K562 (cell line): Measurements from ENCODE around the gene LSP1. TPM values are rescaled to one million over a fixed set of nuclear protein-coding genes. Genes with fewer than 3 reads are reported as not detected.

Source experiments
- ATAC-seq: fragments of 200-7000 bp; cut with Tn5 transposase; 3 replicates; pipeline ENCODE4 v1.9.1; 2020; ENCODE audit warnings: moderate library complexity
- BruUV-seq: library from RNA; stranded (reverse); fragments of 400-500 nt; replicated peaks from 2 replicates; lab custom pipeline; 2021; lab: Mats Ljungman, UMichigan
- CTCF ChIA-PET: fragments of 300-600 bp; formaldehyde crosslinking; extraction: SDS; loops from one replicate; lab custom pipeline; 2021; ENCODE audit warnings: low intra/inter-chr PET ratio; lab: Yijun Ruan, JAX
- POLR2A ChIA-PET: fragments of 300-600, 350-650 bp; sonication (Branson Sonifier 250); formaldehyde crosslinking; extraction: SDS; loops from one replicate; lab custom pipeline; 2021; ENCODE audit warnings: antibody characterized with exemption, inconsistent platforms; lab: Yijun Ruan, JAX
- DNase-seq, 4 experiments: peaks; one replicate each; pipeline versions ENCODE4 v3.0.0 to v3.0.0-alpha.2; 2011 to 2018; ENCODE audit warnings: low spot score in 3 of 4, mixed read lengths in 3 of 4; ENCODE audit errors: extremely low read depth in 1 of 4
- FAIRE-seq: peaks from 2 replicates; lab custom pipeline; 2011; peaks lifted over from hg19 to GRCh38; lab: Jason Lieb, UNC
- H2AFZ ChIP-seq: 2 replicates; pipeline ENCODE4 v1.6.0; 2011; ENCODE audit warnings: low read depth, low read length, control low read depth, inconsistent platforms
- H3K27ac ChIP-seq: fragments of 200-600 bp; 3 replicates; pipeline ENCODE4 v1.8.0; 2011; ENCODE audit warnings: low read depth, mild to moderate bottlenecking, control low read depth, inconsistent platforms, low read length, moderate library complexity, mixed read lengths; ENCODE audit errors: extremely low read depth
- H3K27me3 ChIP-seq, 2 experiments: fragments of 300-600 bp in 1 of 2; 2 replicates in 1 of 2; 3 replicates in 1 of 2; pipeline versions ENCODE4 v1.6.0 to v1.8.0; 2011; ENCODE audit warnings: inconsistent platforms in 2 of 2, low read length in 2 of 2, mild to moderate bottlenecking in 1 of 2, mixed read lengths in 1 of 2, moderate library complexity in 1 of 2; ENCODE audit not compliant: control insufficient read depth in 2 of 2, insufficient read depth in 2 of 2
- H3K36me3 ChIP-seq: fragments of 300-600 bp; 3 replicates; pipeline ENCODE4 v1.8.0; 2011; ENCODE audit warnings: mild to moderate bottlenecking, low read length, inconsistent platforms; ENCODE audit not compliant: control insufficient read depth, insufficient read depth
- H3K4me1 ChIP-seq, 2 experiments: fragments of 200-600 bp in 1 of 2; replicated peaks in 1 of 2; 2 replicates in 1 of 2; 3 replicates in 1 of 2; pipeline versions ENCODE4 v1.5.1 to v1.8.0; 2011; ENCODE audit warnings: inconsistent platforms in 2 of 2, low read length in 2 of 2, mild to moderate bottlenecking in 1 of 2, mixed read lengths in 1 of 2, moderate library complexity in 1 of 2; ENCODE audit not compliant: control insufficient read depth in 2 of 2, insufficient read depth in 2 of 2
- H3K4me2 ChIP-seq: 2 replicates; pipeline ENCODE4 v1.6.1; 2011; ENCODE audit warnings: low read length, control low read depth, inconsistent platforms, mixed read lengths; ENCODE audit not compliant: insufficient read depth
- H3K4me3 ChIP-seq: fragments of 200-600 bp; sonication (generic), shearing (Covaris generic); 2 replicates; pipeline ENCODE4 v1.5.1; 2016; ENCODE audit warnings: control low read depth, inconsistent platforms
- H3K79me2 ChIP-seq: fragments of 200-600 bp; 3 replicates; pipeline ENCODE4 v1.8.0; 2011; ENCODE audit warnings: low read length, inconsistent platforms; ENCODE audit not compliant: control insufficient read depth, insufficient read depth
- H3K9ac ChIP-seq, 2 experiments: 2 replicates each; pipeline versions ENCODE4 v1.6.0 to v1.6.1; 2011; ENCODE audit warnings: low read depth in 2 of 2, low read length in 2 of 2, control low read depth in 1 of 2, inconsistent platforms in 1 of 2, mild to moderate bottlenecking in 1 of 2, mixed read lengths in 1 of 2; ENCODE audit not compliant: insufficient read depth in 1 of 2
- H3K9me1 ChIP-seq: one replicate; pipeline ENCODE4 v1.6.0; 2011; ENCODE audit warnings: inconsistent platforms, mild to moderate bottlenecking, low read length, moderate library complexity; ENCODE audit not compliant: control insufficient read depth, insufficient read depth
- H3K9me3 ChIP-seq: replicated peaks from 2 replicates; pipeline ENCODE4 v1.5.1; 2011; ENCODE audit warnings: low read depth, low read length, inconsistent platforms; ENCODE audit not compliant: control insufficient read depth, insufficient read depth
- H4K20me1 ChIP-seq: replicated peaks from 2 replicates; pipeline ENCODE4 v1.6.1; 2011; ENCODE audit warnings: low read length, inconsistent platforms, mixed read lengths; ENCODE audit not compliant: control insufficient read depth, insufficient read depth
- BRD9 ChIP-seq: fragments of 450-650 bp; IDR thresholded peaks from 2 replicates; pipeline ENCODE4 v1.6.1; 2018; ENCODE audit warnings: low read depth; ENCODE audit not compliant: partially characterized antibody
- FOS ChIP-seq: IDR thresholded peaks from 3 replicates; pipeline ENCODE4 v1.6.1; 2011; ENCODE audit not compliant: insufficient read length; ENCODE audit errors: extremely low read depth
- GABPA ChIP-seq: fragments of 200-800 bp; sonication (Bioruptor generic); conservative IDR thresholded peaks from 2 replicates; pipeline ENCODE4 v1.6.1; 2016; ENCODE audit warnings: low read depth, missing genetic modification characterization, missing compliant biosample characterization
- GTF2A2 ChIP-seq: IDR thresholded peaks from 2 replicates; pipeline ENCODE4 v1.6.1; 2016; ENCODE audit warnings: mild to moderate bottlenecking, missing genetic modification characterization, missing compliant biosample characterization
- HDAC1 ChIP-seq, 2 experiments: fragments of 450-650 bp; IDR thresholded peaks; 2 replicates each; pipeline ENCODE4 v1.6.1; 2016 to 2017; ENCODE audit warnings: inconsistent platforms in 1 of 2, mild to moderate bottlenecking in 1 of 2, moderate library complexity in 1 of 2
- MNT ChIP-seq, 2 experiments: fragments of 450-650 bp; conservative IDR thresholded peaks; 2 replicates each; pipeline ENCODE4 v1.6.1; 2017; ENCODE audit warnings: mild to moderate bottlenecking in 2 of 2, moderate library complexity in 2 of 2
- NBN ChIP-seq: fragments of 450-650 bp; IDR thresholded peaks from 2 replicates; pipeline ENCODE4 v1.6.1; 2016; ENCODE audit warnings: low read depth, mild to moderate bottlenecking
- POLR3G ChIP-seq: IDR thresholded peaks from 2 replicates; pipeline ENCODE4 v1.6.1; 2011; ENCODE audit not compliant: insufficient read length, insufficient replicate concordance; ENCODE audit errors: extremely low read depth
- RBM22 ChIP-seq: fragments of 200-400 bp; formaldehyde crosslinking; IDR thresholded peaks from 2 replicates; pipeline ENCODE4 v1.6.1; 2018; ENCODE audit warnings: low read length, low read depth; ENCODE audit not compliant: poor library complexity, severe bottlenecking
- SNRNP70 ChIP-seq: fragments of 200-400 bp; formaldehyde crosslinking; optimal IDR thresholded peaks from 2 replicates; pipeline ENCODE3; 2017; ENCODE audit warnings: low read depth, low read length
- TBP ChIP-seq: optimal IDR thresholded peaks from 2 replicates; pipeline ENCODE3; 2011; ENCODE audit warnings: low read depth, low read length, improper control_type of control experiment
- ZBTB5 ChIP-seq: fragments of 450-650 bp; IDR thresholded peaks from 2 replicates; pipeline ENCODE4 v1.6.1; 2017; ENCODE audit warnings: antibody characterized with exemption
- WGBS: fragments of 100-300 bp; shearing (Covaris generic); methylation state at CpG from one replicate; pipeline ENCODE4 v1.1.6; 2016; ENCODE audit warnings: low coverage, mixed read lengths; ENCODE audit not compliant: insufficient coverage; ENCODE audit errors: missing lambda C conversion rate; 5-methylcytosine and 5-hydroxymethylcytosine counted together
- in situ Hi-C: fragments of 300-500 bp; cut with MboI; formaldehyde crosslinking; loops from 4 replicates; pipeline ENCODE4 v1.15.0; 2018; ENCODE audit warnings: inconsistent platforms, mixed read lengths
- intact Hi-C: fragments of 100-400 bp; cut with micrococcal nuclease; formaldehyde crosslinking; loops from 2 replicates; pipeline ENCODE4 v1.14.2; 2022
- polyA plus RNA-seq, 8 experiments: library from polyadenylated mRNA; depleted of rRNA in 4 of 8; stranded (reverse) in 5 of 8; unstranded in 3 of 8; fragments of >200 nt; fragmentation: Nextera tagmentation in 2 of 8; fragmentation: Illumina TruSeq in 1 of 8; extraction: Ambion mirVana in 2 of 8; extraction: Trizol in 1 of 8; gene quantifications; 2 replicates each; pipeline versions ENCODE4 v1.2.1 to v1.2.3, GENCODE V29; 2011 to 2014; ENCODE audit warnings: inconsistent platforms in 1 of 8, missing spikeins in 1 of 8
- total RNA-seq, 7 experiments: library from RNA; depleted of rRNA in 6 of 7; stranded (reverse); fragments of >200 nt in 6 of 7; fragmentation: Illumina TruSeq in 2 of 7; extraction: Trizol in 2 of 7; gene quantifications; 2 replicates each; pipeline versions ENCODE4 v1.2.1 to v1.2.3, GENCODE V29; 2011 to 2021; ENCODE audit warnings: low replicate concordance in 1 of 7
- TF ChIP-seq, protein P1 (sequence below), 2 experiments: IDR thresholded peaks in 1 of 2; conservative IDR thresholded peaks in 1 of 2; 2 replicates each; pipeline ENCODE4 v1.6.1; 2016; ENCODE audit warnings: low read depth in 2 of 2, mild to moderate bottlenecking in 1 of 2, missing compliant biosample characterization in 1 of 2, missing genetic modification characterization in 1 of 2, moderate library complexity in 1 of 2

The LSP1 gene
- total and polyA plus RNA-seq, 9 of the 15 experiments (the other 6 are each of a cell fraction or from before 2014, with no cell fraction given) = 0.08 to 2.9 (median 0.65) TPM; not detected in 2

DNA sequence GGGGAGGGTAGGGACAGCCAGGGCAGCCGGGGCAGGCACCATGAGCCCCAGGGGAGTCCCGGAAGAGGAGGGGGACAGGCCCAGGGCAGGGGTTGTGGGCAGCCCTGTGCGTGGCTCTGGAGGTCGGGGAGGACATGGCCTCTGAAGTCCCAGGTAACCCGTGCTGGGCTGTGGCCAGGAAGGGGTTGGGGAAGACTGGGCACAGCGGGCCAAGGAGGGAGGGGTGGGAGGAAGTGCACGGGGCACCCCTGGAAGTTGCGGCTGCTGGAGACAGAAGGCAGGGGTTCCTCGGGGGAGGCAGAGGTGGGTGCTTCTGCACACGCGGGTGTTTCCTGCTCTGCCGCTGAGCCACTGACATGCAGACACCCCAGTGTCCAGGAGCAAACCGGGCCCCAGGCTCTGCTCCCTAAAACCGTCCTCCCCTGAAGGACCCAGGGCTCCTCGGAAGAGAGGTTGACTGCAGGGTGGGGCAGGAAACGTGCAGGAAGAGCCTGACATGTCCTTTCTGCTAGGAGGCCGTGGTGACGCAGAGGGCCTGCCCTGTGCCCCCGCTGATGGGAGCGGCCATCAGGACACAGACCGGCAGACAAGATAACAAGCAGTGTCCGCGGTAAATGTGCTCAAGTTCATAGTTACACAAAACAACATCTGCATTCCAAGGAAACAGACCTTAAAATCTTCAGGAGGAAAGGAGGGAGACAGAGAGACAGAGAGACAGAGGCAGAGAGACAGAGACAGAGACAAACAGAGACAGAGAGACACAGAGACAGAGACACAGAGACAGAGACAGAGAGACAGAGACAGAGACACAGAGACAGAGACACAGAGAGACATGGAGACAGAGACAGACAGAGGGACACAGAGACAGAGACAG lies 8.4 kb upstream of the LSP1 start:
- CTCF ChIA-PET = no interaction called here
- intact Hi-C loops = no loop called here
- H3K4me2 ChIP-seq = peak overlapping the region; percentile 61
- H2AFZ ChIP-seq = peak overlapping the region; percentile 86
- H3K9me3 ChIP-seq = no peaks in the 10 kb centered on the region
- H3K4me1 ChIP-seq = peaks cover 9 to 65% of the 10 kb centered on the region in 2 experiments; a peak in 4 of 5 replicates
- BruUV-seq = no TSS peak
- H3K27ac ChIP-seq = peak overlapping the region; percentile 20; the same call in 1 of the 3 replicates
- FAIRE-seq (peak; percentile 99), DNase-seq (peak; percentile 86 to 88 (median 87)), ATAC-seq (peak; percentile 91)
- H3K27me3 ChIP-seq = peaks cover 0 to 59% of the 10 kb centered on the region in 2 experiments; a peak in 3 of 5 replicates
- H4K20me1 ChIP-seq = no peaks in the 10 kb centered on the region; the same call in 1 of the 2 replicates
- H3K36me3 ChIP-seq = no peaks in the 10 kb centered on the region
- 10% methylated on average over 18 of the region's 23 CpGs for WGBS
- POLR2A ChIA-PET = no interaction called here
- H3K79me2 ChIP-seq = no peaks in the 10 kb centered on the region
- in situ Hi-C loops = no loop called here
- peak overlapping the region in 1 of 2 experiments; percentile 81; a peak in 2 of 4 replicates for H3K9ac ChIP-seq
- H3K4me3 ChIP-seq = no peak overlapping the region
- H3K9me1 ChIP-seq = no peaks in the 10 kb centered on the region
- TF ChIP-seq BRD9 (peak; percentile 46), SNRNP70 (no peak), GTF2A2 (no peak), TBP (peak; percentile 19), FOS (no peak), HDAC1 (IDR thresholded peaks at IDR 0.05) (peak in 1 of 2 experiments; percentile 75; a peak in 2 of 4 replicates), MNT (conservative IDR thresholded peaks at IDR 0.05) (peak in 1 of 2 experiments; percentile 70; a peak in 2 of 4 replicates), ZBTB5 (no peak), GABPA (peak; percentile 37; the same call in 1 of the 2 replicates), POLR3G (no peak), RBM22 (no peak), NBN (0 out of 2 replicates have a peak, but pooled peaks have one; percentile 49)
- TF ChIP-seq, protein P1, sequence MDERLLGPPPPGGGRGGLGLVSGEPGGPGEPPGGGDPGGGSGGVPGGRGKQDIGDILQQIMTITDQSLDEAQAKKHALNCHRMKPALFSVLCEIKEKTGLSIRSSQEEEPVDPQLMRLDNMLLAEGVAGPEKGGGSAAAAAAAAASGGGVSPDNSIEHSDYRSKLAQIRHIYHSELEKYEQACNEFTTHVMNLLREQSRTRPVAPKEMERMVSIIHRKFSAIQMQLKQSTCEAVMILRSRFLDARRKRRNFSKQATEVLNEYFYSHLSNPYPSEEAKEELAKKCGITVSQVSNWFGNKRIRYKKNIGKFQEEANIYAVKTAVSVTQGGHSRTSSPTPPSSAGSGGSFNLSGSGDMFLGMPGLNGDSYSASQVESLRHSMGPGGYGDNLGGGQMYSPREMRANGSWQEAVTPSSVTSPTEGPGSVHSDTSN (CRISPR knock-in tag; IDR thresholded peaks at IDR 0.05; ENCODE audit: low read depth) = no peak
- TF ChIP-seq, protein P1 (tag; conservative IDR thresholded peaks at IDR 0.05; ENCODE audit: low read depth) = no peak
